ENCODE measurements around the gene PPP2R5E. TPM values are rescaled to one million over a fixed set of nuclear protein-coding genes. Genes with fewer than 3 reads are reported as not detected.

PPP2R5E gene
- total RNA-seq, 4 donors from 2014 or later, result 23.7 to 41.1 (median 25.5) TPM

GRCh38 chr14:63443361-63443760 lies 99.8 kb downstream of the PPP2R5E start:
- TF ChIP-seq CTCF (IDR thresholded peaks at IDR 0.05; ENCODE audit: low read depth), result no peak

- no peak for TF ChIP-seq CTCF (IDR thresholded peaks at IDR 0.05; ENCODE audit: low read depth)
Measured at GRCh38 chr14:63438065-63438757, 105.0 kb downstream of the PPP2R5E start.

- no peak for TF ChIP-seq CTCF (IDR thresholded peaks at IDR 0.05; ENCODE audit: low read depth)
Measured at GRCh38 chr14:63436286-63437098, 106.7 kb downstream of the PPP2R5E start.

- TF ChIP-seq CTCF (IDR thresholded peaks at IDR 0.05; ENCODE audit: low read depth), result no peak
Measured at GRCh38 chr14:63435838-63436237, 107.3 kb downstream of the PPP2R5E start.

- no peak for TF ChIP-seq CTCF (IDR thresholded peaks at IDR 0.05; ENCODE audit: low read depth)
Measured at GRCh38 chr14:63435204-63435603, 108.0 kb downstream of the PPP2R5E start.

GRCh38 chr14:63432888-63433552 lies 110.2 kb downstream of the PPP2R5E start:
- no peak for TF ChIP-seq CTCF (IDR thresholded peaks at IDR 0.05; ENCODE audit: low read depth)

- no peak for TF ChIP-seq CTCF (IDR thresholded peaks at IDR 0.05; ENCODE audit: low read depth)
Measured at GRCh38 chr14:63432228-63432627, 110.9 kb downstream of the PPP2R5E start.
